UCSD-AML1 (cell line): ENCODE results near the gene RPH3AL.
"Not testable (repeated sequence)": the region's sequence is repeated elsewhere in the genome, so short reads cannot be mapped to it uniquely, and the experiment has no call there.

ENCODE experiments used
- DNase-seq: peaks from one replicate; lab custom pipeline; 2025; ENCODE audit not compliant: unreplicated experiment; lab: John Stamatoyannopoulos, UW

Gene RPH3AL

GRCh38 chr17:320809-321385 lies 31.7 kb downstream of the RPH3AL start:
- DNase-seq: no peak

DNA sequence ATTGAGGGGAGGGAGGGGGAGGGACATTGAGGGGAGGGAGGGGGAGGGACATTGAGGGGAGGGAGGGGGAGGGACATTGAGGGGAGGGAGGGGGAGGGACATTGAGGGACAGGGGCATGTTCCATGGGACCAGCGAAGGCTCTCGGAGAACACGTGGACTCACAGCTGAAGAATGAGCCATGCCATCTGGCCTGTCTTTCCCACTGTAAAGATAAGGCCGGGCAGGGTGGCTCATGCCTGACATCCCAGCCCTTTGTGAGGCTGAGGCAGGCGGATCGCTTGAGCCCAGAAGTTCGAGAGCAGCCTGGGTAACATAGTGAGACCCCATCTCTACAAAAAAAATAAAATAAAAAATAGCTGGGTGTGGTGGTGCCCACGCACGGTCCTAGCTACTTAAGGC lies 32.5 kb downstream of the RPH3AL start:
- no peak for DNase-seq

GRCh38 chr17:319266-319665 lies 33.3 kb downstream of the RPH3AL start:
- DNase-seq: no peak

GRCh38 chr17:317070-317469 lies 35.5 kb downstream of the RPH3AL start:
- not testable (repeated sequence) for DNase-seq

DNA sequence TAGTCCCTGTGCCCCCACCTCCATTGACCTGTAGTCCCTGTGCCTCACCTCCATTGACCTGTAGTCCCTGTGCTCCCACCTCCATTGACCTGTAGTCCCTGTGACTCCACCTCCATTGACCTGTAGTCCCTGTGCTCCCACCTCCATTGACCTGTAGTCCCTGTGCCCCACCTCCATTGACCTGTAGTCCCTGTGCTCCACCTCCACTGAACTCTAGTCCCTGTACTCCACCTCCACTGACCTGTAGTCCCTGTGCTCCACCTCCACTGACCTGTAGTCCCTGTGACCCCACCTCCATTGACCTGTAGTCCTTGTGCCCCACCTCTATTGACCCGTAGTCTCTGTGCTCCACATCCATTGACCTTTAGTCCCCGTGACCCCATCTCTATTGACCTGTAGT lies 37.2 kb downstream of the RPH3AL start:
- not testable (repeated sequence) for DNase-seq

- DNase-seq: not testable (repeated sequence)
These were observed 38.0 kb downstream of the RPH3AL start for GRCh38 chr17:314614-314944.

DNA sequence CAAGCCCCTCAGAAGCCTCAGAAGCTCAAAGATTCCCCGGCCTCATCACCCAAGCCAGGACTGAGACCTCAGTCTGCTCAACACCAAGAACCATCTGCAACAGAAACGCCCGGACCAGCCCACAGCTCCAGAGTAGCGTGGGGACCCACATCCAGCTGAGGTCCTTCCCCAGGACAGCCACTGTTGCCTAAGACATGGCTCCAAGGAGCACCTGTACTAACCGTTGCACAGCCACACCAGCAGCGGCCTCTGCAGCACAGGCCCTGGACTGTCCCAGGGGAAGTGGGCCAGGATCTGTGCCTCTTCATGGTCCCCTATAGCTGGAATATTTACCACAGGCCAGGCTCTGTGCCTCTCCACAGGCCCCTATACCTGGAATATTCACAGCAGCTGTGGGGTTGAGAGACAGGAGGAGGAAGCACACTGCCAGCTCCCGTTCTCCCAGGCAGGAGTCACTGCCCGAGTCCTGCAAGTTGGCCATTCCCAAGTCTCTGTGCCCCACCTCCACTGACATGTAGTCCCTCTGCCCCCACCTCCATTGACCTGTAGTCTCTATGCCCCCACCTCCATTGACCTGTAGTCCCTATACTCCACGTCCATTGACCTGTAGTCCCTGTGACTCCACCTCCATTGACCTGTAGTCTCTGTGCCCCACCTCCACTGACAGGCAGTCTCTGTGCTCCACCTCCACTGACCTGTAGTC lies 38.5 kb downstream of the RPH3AL start:
- no peak for DNase-seq

GRCh38 chr17:313231-313630 lies 39.4 kb downstream of the RPH3AL start:
- no peak for DNase-seq

- DNase-seq: no peak
These were observed 40.0 kb downstream of the RPH3AL start for GRCh38 chr17:312476-313148.

DNA sequence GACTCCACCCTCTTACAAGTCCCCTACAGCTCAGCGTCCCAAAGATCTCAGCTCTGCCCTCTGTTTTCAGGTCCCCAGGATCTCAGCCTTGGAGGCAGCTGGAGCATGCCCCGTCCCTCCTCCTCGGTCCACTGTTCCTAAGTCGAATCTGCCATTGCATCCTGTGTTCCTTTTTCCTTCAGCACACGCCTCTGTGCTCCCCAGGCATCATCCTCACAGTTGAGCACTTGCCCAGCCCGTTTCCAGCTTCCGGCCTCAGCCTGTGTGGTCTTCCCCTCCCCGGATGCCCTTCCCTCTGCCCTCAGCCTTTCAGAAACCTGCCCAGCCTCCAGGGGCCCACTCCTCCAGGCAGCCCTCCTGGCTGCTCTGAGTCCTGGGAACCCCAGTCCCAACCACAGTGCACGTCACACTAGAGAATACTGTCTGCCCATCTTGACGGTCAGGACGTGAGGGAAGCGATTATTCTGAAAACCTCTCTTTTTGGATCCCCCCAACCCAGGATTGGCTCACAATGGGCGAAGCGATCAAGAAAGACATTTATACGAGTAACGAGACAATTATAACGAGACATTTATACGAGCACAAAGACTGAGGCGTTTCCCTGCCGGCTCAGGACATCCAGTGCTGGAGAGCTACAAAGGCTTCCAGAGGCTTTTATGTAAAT lies 41.4 kb downstream of the RPH3AL start:
- DNase-seq: no peak

GRCh38 chr17:310111-311010 lies 42.2 kb downstream of the RPH3AL start:
- DNase-seq: no peak

DNA sequence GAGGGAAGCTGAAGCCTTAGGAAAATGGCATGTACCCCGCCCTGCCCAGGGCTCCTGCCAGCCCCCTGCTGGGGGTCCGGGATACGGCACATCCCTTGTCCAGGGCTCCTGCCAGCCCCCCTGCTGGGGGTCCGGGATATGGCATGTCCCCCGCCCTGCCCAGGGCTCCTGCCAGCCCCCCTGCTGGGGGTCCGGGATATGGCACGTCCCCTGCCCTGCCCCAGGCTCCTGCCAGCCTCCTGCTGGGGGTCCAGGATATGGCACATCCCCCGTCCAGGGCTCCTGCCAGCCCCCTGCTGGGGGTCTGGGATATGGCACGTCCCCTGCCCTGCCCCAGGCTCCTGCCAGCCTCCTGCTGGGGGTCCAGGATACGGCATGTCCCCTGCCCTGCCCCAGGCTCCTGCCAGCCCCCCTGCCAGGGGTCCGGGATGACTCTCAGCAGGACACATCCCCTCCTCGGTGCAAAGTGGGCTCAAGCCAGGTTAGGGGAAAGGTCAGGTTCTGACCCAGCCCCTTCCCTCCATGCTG lies 43.2 kb downstream of the RPH3AL start:
- no peak for DNase-seq

- no peak for DNase-seq
These were observed 44.7 kb downstream of the RPH3AL start for GRCh38 chr17:307741-308507.

- no peak for DNase-seq
These were observed 45.3 kb downstream of the RPH3AL start for GRCh38 chr17:307295-307691.

- no peak for DNase-seq
These were observed 45.9 kb downstream of the RPH3AL start for GRCh38 chr17:306536-307294.

DNA sequence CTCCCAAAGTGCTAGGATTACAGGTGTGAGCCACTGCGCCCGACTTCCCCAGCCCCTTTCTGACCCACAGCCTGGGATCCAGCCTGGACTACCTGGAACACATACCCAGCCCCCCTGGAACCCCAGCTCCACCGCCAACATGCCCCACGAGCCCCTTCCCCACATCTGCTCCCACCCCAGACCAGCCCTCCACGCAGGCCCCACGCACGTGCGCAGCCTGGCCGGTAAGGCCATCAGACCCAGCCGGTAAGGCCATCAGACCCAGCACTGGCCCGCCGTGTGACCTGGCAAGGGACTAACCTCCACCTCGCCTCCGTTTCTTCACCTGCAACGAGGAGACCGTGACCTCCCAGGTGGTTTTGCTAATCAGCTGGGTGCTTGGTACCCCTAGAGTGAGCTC lies 46.5 kb downstream of the RPH3AL start:
- no peak for DNase-seq

GRCh38 chr17:305090-305976 lies 47.3 kb downstream of the RPH3AL start:
- DNase-seq: no peak

DNA sequence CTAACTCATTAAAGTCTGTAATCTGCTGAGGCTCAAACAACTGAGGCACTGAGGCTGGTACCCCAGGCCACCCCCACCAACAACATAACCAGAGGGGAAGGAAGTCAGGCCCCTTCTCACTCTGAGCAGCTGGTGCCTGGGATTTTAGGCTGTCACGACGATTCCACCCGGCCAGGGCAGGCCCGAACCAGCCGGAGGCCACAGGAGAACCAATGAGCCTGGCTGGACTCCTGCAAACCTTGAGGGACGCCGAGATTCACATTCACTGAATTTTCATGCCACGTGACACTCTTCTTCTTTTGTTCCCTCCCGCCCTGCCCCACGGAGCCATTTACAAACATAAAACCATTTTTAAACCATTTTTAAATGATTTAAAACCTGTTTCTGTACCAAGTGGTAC lies 48.1 kb downstream of the RPH3AL start:
- no peak for DNase-seq
